HCT116 (cell line): ENCODE data around the gene CACNA1C. TPM values are rescaled to one million over a fixed set of nuclear protein-coding genes. Genes with fewer than 3 reads are reported as not detected.

Experiments used
- ATAC-seq: fragments of 200-7000 bp; cut with Tn5 transposase; 2 replicates; pipeline ENCODE4 v1.9.1; 2020; ENCODE audit warnings: mild to moderate bottlenecking, moderate library complexity
- BruUV-seq: library from RNA; stranded (reverse); fragments of 400-500 nt; replicated peaks from 2 replicates; lab custom pipeline; 2021; lab: Mats Ljungman, UMichigan
- CTCF ChIA-PET: fragments of 300-600 bp; sonication (Branson Sonifier 250); formaldehyde crosslinking; loops from one replicate; lab custom pipeline; 2021; ENCODE audit warnings: antibody characterized with exemption; lab: Charles Lee
- POLR2A ChIA-PET: fragments of 300-600, 350-600 bp; sonication (Branson Sonifier 250); formaldehyde crosslinking; loops from one replicate; lab custom pipeline; 2021; ENCODE audit warnings: antibody characterized with exemption; lab: Charles Lee
- RAD21 ChIA-PET, 2 experiments: fragments of 300-600 bp; sonication (Branson Sonifier 250); formaldehyde crosslinking; loops; one replicate each; lab custom pipeline; 2023; ENCODE audit warnings: low total read pairs in 2 of 2; ENCODE audit not compliant: uncharacterized antibody in 2 of 2, unreplicated experiment in 2 of 2, low non-redundant PET in 1 of 2; lab: Charles Lee
- DNase-seq: peaks from one replicate; pipeline ENCODE4 v3.0.0-alpha.2; 2010; ENCODE audit warnings: low read depth, low spot score
- H2AFZ ChIP-seq: fragments of 200-600 bp; shearing (Covaris generic), sonication (generic); 2 replicates; pipeline ENCODE4 v1.6.1; 2017; ENCODE audit warnings: low read depth, mixed run types, mixed read lengths, antibody characterized with exemption, low read length; ENCODE audit not compliant: poor library complexity, severe bottlenecking
- H3K27ac ChIP-seq: 2 replicates; pipeline ENCODE4 v1.5.1; 2012; ENCODE audit warnings: low read depth, low read length
- H3K27me3 ChIP-seq: fragments of 200-600 bp; sonication (generic); 2 replicates; pipeline ENCODE4 v1.6.1; 2016; ENCODE audit warnings: mixed run types, low read length, mixed read lengths; ENCODE audit not compliant: insufficient read depth
- H3K36me3 ChIP-seq, 2 experiments: fragments of 200-500 bp in 1 of 2; fragments of 200-600 bp in 1 of 2; sonication (Bioruptor generic) in 1 of 2; sonication (generic) in 1 of 2; 2 replicates each; pipeline versions ENCODE4 v1.5.1 to v1.6.1; 2014 to 2016; ENCODE audit warnings: low read length in 2 of 2, inconsistent platforms in 1 of 2, mixed read lengths in 1 of 2, mixed run types in 1 of 2; ENCODE audit not compliant: insufficient read depth in 2 of 2, control insufficient read depth in 1 of 2
- H3K4me1 ChIP-seq, 2 experiments: fragments of 200-600 bp in 1 of 2; sonication (generic) in 1 of 2; 2 replicates each; pipeline versions ENCODE4 v1.5.1 to v1.6.1; 2012 to 2017; ENCODE audit warnings: low read length in 2 of 2, inconsistent platforms in 1 of 2, mild to moderate bottlenecking in 1 of 2, mixed read lengths in 1 of 2, mixed run types in 1 of 2, moderate library complexity in 1 of 2; ENCODE audit not compliant: insufficient read depth in 2 of 2, control insufficient read depth in 1 of 2
- H3K4me2 ChIP-seq: fragments of 200-600 bp; sonication (generic); 2 replicates; pipeline ENCODE4 v1.6.1; 2017; ENCODE audit warnings: mixed run types, low read length, mixed read lengths
- H3K4me3 ChIP-seq, 2 experiments: fragments of 200-600 bp in 1 of 2; sonication (generic) in 1 of 2; replicated peaks in 1 of 2; 2 replicates each; pipeline ENCODE4 v1.5.1; 2011 to 2016; ENCODE audit warnings: low read length in 2 of 2, control low read depth in 1 of 2, low read depth in 1 of 2, mild to moderate bottlenecking in 1 of 2, mixed read lengths in 1 of 2, mixed run types in 1 of 2
- H3K79me2 ChIP-seq: fragments of 200-600 bp; sonication (generic); 2 replicates; pipeline ENCODE4 v1.6.1; 2017; ENCODE audit warnings: mild to moderate bottlenecking, mixed run types, low read length, moderate library complexity, mixed read lengths; ENCODE audit not compliant: insufficient read depth
- H3K9ac ChIP-seq: fragments of 200-600 bp; sonication (generic); 2 replicates; pipeline ENCODE4 v1.6.1; 2016; ENCODE audit warnings: low read length, mixed read lengths
- H3K9me2 ChIP-seq: fragments of 200-600 bp; sonication (generic), shearing (Covaris generic); 2 replicates; pipeline ENCODE4 v1.6.1; 2017; ENCODE audit warnings: mixed run types, mild to moderate bottlenecking, moderate library complexity; ENCODE audit not compliant: insufficient read depth
- H3K9me3 ChIP-seq, 2 experiments: fragments of 200-500 bp in 1 of 2; fragments of 200-600 bp in 1 of 2; sonication (Bioruptor generic) in 1 of 2; sonication (generic) in 1 of 2; 2 replicates each; pipeline ENCODE4 v1.6.1; 2014 to 2017; ENCODE audit warnings: low read length in 2 of 2, mixed read lengths in 2 of 2, inconsistent platforms in 1 of 2, low read depth in 1 of 2, mild to moderate bottlenecking in 1 of 2, mixed run types in 1 of 2, moderate library complexity in 1 of 2; ENCODE audit not compliant: control insufficient read depth in 1 of 2, insufficient read depth in 1 of 2
- H4K20me1 ChIP-seq: fragments of 200-600 bp; sonication (generic), shearing (Covaris generic); 2 replicates; pipeline ENCODE4 v1.6.1; 2017; ENCODE audit warnings: mixed run types, mild to moderate bottlenecking, moderate library complexity; ENCODE audit not compliant: insufficient read depth
- EGR1 ChIP-seq: IDR thresholded peaks from 2 replicates; pipeline ENCODE4 v1.6.1; 2012; ENCODE audit warnings: low read depth
- ELF1 ChIP-seq: IDR thresholded peaks from 2 replicates; pipeline ENCODE4 v1.6.1; 2012; ENCODE audit warnings: low read depth, borderline replicate concordance
- EZH2 ChIP-seq: fragments of 200-600 bp; sonication (generic); IDR thresholded peaks from 2 replicates; pipeline ENCODE4 v1.6.1; 2017; ENCODE audit warnings: antibody characterized with exemption, mixed run types
- EZH2phosphoT487 ChIP-seq: fragments of 200-600 bp; IDR thresholded peaks from 2 replicates; pipeline ENCODE4 v1.6.1; 2018; ENCODE audit warnings: antibody characterized with exemption, borderline replicate concordance
- FOSL1 ChIP-seq: IDR thresholded peaks from 2 replicates; pipeline ENCODE4 v1.6.1; 2012; ENCODE audit warnings: low read depth
- JUND ChIP-seq: IDR thresholded peaks from 2 replicates; pipeline ENCODE4 v1.6.1; 2012
- POLR2AphosphoS5 ChIP-seq: IDR thresholded peaks from 2 replicates; pipeline ENCODE4 v1.6.1; 2011; ENCODE audit warnings: mild to moderate bottlenecking, low read depth, low read length, moderate library complexity
- SP1 ChIP-seq: IDR thresholded peaks from 2 replicates; pipeline ENCODE4 v1.6.1; 2012; ENCODE audit warnings: low read depth
- YY1 ChIP-seq: IDR thresholded peaks from 2 replicates; pipeline ENCODE4 v1.6.1; 2011; ENCODE audit warnings: low read length, low read depth, moderate library complexity, mild to moderate bottlenecking; ENCODE audit not compliant: insufficient replicate concordance; ENCODE audit errors: extremely low read depth
- ZFX ChIP-seq: fragments of 450-650 bp; IDR thresholded peaks from 2 replicates; pipeline ENCODE4 v1.6.1; 2017
- ZNF274 ChIP-seq: fragments of 200-500 bp; sonication (Bioruptor generic); IDR thresholded peaks from 2 replicates; pipeline ENCODE4 v1.6.1; 2014; ENCODE audit warnings: mild to moderate bottlenecking, low read depth, low read length, inconsistent platforms
- intact Hi-C: fragments of 100-400 bp; cut with micrococcal nuclease; formaldehyde crosslinking; loops from 2 replicates; pipeline ENCODE4 v1.10.0; 2022
- total RNA-seq: library from RNA; stranded (reverse); gene quantifications from one replicate; pipeline ENCODE4 v1.2.1, GENCODE V29; 2021; ENCODE audit not compliant: unreplicated experiment
- TF ChIP-seq, protein P1 (sequence below): IDR thresholded peaks from 2 replicates; pipeline ENCODE4 v1.6.1; 2012
- TF ChIP-seq, protein P2 (sequence below): IDR thresholded peaks from 2 replicates; pipeline ENCODE4 v1.6.1; 2012
- TF ChIP-seq, protein P3 (sequence below): IDR thresholded peaks from 2 replicates; pipeline ENCODE4 v1.6.1; 2012; ENCODE audit warnings: low read depth

Gene CACNA1C
- total RNA-seq, 1 experiment from 2014 or later: 0.05 TPM

DNA sequence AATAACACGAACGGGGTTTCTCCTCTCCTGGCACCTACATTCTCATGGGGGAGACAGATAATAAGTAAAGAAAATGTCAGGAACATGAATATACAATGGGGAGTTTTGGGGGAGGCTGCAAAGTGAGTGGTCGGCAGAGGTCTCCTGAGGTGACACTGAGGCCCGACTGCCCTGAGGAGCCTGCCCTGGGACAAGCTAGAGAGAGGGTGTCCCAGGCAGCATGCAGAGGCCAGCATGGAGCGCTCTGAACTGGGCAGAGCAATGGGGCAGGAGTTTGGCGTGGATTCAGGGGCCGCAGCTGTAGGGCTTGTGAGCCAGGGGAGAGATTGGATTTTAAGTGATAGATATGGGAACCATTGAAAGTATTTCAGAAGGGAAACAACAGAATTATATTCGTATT lies 320.5 kb downstream of the CACNA1C start:
- DNase-seq (no peak), ATAC-seq (no peak)
- Histone ChIP-seq H3K79me2 (no peaks in the 10 kb centered on the region), H3K9me2 (no peaks in the 10 kb centered on the region), H3K9me3 (no peaks in the 10 kb centered on the region), H3K9ac (no peak overlapping the region), H3K4me3 (no peak overlapping the region), H3K27ac (no peak overlapping the region), H3K36me3 (no peaks in the 10 kb centered on the region), H3K27me3 (no peaks in the 10 kb centered on the region), H3K4me2 (no peak overlapping the region), H4K20me1 (no peaks in the 10 kb centered on the region), H3K4me1 (no peaks in the 10 kb centered on the region), H2AFZ (no peak overlapping the region)
- intact Hi-C loops: no loop called here
- POLR2A ChIA-PET: no interaction called here
- RAD21 ChIA-PET: no interaction called here
- BruUV-seq: no TSS peak
- TF ChIP-seq EZH2phosphoT487: no peak
- TF ChIP-seq POLR2AphosphoS5: no peak
- TF ChIP-seq YY1: no peak
- TF ChIP-seq EGR1: no peak
- no peak for TF ChIP-seq EZH2
- no peak for TF ChIP-seq ELF1
- TF ChIP-seq, protein P1, sequence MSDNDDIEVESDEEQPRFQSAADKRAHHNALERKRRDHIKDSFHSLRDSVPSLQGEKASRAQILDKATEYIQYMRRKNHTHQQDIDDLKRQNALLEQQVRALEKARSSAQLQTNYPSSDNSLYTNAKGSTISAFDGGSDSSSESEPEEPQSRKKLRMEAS: no peak
- TF ChIP-seq JUND: no peak
- TF ChIP-seq, protein P2, sequence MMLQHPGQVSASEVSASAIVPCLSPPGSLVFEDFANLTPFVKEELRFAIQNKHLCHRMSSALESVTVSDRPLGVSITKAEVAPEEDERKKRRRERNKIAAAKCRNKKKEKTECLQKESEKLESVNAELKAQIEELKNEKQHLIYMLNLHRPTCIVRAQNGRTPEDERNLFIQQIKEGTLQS: no peak
- TF ChIP-seq ZNF274: no peak
- TF ChIP-seq FOSL1: no peak
- TF ChIP-seq, protein P3, sequence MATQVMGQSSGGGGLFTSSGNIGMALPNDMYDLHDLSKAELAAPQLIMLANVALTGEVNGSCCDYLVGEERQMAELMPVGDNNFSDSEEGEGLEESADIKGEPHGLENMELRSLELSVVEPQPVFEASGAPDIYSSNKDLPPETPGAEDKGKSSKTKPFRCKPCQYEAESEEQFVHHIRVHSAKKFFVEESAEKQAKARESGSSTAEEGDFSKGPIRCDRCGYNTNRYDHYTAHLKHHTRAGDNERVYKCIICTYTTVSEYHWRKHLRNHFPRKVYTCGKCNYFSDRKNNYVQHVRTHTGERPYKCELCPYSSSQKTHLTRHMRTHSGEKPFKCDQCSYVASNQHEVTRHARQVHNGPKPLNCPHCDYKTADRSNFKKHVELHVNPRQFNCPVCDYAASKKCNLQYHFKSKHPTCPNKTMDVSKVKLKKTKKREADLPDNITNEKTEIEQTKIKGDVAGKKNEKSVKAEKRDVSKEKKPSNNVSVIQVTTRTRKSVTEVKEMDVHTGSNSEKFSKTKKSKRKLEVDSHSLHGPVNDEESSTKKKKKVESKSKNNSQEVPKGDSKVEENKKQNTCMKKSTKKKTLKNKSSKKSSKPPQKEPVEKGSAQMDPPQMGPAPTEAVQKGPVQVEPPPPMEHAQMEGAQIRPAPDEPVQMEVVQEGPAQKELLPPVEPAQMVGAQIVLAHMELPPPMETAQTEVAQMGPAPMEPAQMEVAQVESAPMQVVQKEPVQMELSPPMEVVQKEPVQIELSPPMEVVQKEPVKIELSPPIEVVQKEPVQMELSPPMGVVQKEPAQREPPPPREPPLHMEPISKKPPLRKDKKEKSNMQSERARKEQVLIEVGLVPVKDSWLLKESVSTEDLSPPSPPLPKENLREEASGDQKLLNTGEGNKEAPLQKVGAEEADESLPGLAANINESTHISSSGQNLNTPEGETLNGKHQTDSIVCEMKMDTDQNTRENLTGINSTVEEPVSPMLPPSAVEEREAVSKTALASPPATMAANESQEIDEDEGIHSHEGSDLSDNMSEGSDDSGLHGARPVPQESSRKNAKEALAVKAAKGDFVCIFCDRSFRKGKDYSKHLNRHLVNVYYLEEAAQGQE: no peak
- no peak for TF ChIP-seq ZFX
- no peak for TF ChIP-seq SP1
- CTCF ChIA-PET: no interaction called here
